ENCODE results near the gene PNMA8A.
A peak's percentile ranks its signal among the peaks of the same experiment; 100 is the strongest.

The PNMA8A gene

DNA sequence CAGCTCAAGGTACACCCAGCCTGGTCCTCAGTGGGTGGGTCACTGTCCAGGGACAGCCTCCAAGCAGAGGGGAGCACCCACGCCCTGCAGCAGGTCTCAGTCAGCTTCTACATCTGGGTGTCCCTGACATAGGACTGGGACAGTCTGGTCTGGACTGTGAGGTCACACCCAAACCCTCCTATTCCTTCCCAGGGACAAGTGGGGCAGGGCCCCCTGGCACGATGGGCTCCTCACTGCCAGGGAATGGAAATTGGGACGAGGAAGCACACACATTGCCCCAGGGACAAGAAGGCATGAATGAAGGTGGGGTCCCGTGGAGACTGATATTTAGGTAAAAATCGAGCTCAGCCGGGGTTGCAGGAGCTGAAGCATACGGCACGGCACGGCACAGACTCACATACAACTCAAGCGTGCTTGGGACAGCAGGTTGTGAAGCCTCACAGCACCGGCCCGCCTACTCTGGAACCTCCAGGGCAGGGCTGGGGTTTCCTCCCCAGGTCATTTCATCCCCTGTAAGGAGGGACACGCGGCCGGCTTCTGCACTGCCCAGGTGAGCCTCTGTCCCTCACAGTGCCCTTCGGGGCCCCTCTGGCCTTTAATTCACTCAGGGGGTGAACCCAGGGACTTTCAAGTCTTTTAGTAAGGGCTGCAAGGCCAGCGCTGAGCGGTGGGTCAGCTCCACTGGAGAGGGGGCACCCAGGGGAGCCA lies 20.8 kb upstream of the PNMA8A start:
- DNase-seq (ENCODE audit: low read depth in 2 of 2), result no peak

DNA sequence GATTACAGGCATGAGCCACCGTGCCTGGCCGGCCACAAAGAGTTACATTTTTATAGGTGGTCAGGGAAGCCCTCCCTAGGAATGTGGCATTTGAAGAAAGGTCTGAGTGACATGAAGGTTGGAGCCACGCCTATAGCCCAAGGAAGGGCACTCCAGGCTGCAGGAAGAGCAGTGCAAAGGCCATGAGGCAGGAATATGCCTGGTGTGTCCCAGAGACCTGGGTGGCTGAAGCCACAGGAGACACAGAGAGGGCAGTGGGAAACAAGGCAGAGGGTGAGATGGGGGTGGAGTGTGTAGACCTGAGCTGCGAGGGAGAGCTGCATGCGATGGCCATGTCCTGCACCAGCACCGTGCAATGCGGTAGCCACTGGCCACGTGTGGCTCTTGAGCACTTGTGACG lies 19.4 kb upstream of the PNMA8A start:
- no peak for DNase-seq (ENCODE audit: low read depth in 2 of 2)

DNA sequence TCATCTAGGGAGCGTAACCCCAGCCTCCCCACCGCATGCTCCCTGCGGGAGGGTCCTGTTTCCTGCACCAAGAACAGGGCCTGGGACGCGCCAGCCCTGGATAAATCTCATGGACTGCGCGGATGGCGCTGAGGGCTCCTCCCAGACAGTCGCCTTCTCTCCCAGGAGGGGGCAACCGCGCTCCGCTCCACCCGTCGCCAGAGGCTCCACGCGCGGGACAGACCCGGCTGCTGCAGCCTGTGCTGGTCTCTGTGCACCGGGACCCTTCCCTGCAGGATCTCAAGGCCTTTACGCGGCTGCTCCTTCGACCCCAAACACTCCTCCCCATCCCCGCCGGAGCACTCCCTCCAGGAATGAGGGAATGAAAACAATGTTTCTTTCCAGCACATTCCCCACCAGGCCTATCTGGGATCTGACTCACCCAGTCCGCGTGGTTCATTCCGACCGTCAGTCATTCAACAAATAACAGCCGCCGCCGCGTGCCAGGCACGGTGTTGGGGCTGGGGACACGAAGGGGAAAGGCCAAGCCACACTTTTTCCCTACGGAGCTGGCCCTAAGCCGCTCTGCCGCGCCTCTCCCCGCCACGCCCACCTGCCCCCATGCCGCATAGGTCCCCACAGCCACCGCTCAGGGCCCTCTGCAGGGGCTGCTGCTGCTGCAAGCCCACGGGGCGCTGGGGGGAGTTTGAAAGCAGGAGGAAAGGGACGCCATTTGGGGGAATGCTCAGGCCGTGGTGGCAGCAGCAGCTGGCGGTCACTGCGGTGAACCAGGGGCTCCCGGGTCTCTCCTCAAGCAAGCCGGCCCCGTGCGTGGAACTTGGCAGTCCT lies 18.3 kb upstream of the PNMA8A start:
- no peak for DNase-seq (ENCODE audit: low read depth in 2 of 2)

DNA sequence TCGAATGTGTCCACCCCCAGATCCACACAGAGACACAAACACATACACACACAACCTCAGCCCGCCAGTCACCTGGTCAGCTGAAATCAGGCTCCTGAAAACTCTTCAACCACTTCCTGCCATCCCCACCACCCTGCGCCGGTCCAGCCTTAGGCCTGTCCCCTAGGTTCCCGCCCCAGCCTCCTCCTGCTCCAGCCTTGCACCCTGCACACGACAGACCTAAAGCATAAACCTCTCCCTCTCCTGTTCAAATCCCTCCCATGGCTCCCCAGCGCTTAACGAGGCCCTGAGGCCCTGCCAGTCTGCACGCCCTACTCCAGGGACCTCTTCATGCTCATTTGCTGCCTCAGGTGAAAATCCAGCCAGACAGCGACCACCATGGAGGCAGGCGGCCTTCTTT lies 17.2 kb upstream of the PNMA8A start:
- DNase-seq (ENCODE audit: low read depth in 2 of 2), result no peak

DNA sequence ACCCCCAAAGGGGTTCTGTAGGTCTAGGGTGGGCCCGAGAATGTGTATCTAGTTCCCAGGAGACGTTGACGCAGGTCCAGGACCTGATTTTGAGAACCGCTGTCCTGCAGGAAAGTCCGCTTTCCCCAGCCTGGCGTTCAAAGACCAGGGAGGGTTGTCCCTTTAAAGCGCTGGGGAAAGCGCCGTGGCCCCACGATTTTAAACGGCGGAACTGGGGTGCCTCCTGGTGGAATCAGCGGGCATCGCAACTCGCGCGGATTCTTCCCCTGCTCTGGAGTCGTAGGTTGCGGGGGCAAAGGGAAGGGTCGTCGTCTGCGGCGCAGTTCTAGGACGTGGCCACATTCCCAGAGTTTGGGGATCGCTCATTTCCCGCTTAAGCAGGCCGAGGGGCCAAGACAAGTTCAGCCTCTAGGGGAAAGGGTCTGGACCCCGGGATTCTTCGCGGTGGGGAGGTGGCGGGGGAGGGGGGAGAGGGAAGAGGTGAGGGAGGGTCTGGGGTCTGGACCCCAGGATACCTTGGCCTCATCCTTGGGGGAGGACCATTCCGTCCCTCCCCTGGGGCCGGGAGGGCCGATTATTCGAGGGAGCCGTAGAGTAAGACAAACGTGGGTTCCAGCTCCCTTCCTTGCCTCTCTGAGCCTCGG lies 16.6 kb upstream of the PNMA8A start:
- peak; percentile 59 to 73 for DNase-seq (ENCODE audit: low read depth in 2 of 2)

DNA sequence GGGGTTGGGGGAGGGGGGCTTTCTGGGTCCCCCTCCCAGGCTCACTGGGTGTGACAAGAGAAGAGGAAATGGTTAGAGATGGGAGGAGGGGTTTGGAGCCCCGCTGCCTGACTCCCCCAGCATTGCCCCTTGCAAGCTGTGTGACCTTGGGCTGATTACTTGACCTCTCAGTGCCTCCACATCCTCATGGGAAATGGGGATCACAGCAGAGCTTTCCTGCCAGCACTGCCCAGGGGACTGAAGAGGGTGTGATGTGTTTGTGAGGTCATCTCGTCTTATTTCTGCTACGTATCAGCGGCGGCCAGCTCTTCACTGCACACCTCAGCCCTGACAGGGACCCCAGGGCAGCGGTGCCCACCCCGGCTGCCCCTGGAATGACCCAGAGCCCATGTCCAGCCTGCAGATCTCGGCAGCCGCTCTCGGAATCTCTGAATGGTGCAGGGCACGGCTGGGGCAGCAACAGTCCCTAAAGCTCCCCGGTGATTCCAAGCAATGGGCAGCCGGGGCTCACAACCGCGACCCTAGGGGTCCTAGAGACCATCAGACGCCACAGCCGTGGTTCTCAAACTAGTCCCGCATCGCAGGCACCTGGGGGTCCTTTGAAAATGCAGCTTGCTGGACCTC lies 15.9 kb upstream of the PNMA8A start:
- DNase-seq (ENCODE audit: low read depth in 2 of 2), result no peak

DNA sequence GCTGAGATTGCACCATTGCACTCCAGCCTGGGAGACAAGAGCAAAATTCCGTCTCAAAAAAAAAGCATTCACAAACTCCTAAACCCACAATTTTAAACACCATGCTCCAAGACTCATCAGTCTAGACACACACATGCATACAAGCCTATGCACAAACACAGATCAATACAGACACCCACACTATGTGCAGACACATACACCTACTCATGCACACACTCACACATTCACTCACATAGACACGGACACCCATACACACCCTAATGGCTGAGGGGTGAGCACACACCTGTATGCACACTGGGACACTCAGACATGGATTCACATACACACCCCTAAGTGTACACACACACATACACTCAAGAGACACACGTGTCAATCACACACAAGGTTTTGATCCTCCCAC lies 15.0 kb upstream of the PNMA8A start:
- DNase-seq (ENCODE audit: low read depth in 2 of 2), result no peak

DNA sequence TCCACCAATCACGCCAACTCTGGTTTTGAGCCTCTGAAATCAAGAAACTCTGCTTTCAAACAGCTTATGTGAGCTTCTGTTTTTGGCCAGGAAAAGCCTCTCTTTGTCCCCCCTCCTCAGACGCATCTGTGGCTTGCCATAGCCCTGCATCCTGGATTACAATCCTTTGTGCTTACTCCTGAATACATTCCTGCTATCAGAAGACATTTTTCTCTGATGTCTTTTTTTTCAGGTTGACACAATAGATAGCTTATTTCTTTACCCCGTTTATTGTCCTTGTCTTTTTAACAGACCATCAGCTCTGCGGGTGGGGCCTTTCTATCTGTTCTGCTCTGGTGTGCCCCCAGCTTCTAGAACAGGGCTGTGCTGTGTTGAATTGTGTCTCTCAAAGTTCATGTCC lies 13.3 kb upstream of the PNMA8A start:
- DNase-seq (ENCODE audit: low read depth in 2 of 2), result no peak

DNA sequence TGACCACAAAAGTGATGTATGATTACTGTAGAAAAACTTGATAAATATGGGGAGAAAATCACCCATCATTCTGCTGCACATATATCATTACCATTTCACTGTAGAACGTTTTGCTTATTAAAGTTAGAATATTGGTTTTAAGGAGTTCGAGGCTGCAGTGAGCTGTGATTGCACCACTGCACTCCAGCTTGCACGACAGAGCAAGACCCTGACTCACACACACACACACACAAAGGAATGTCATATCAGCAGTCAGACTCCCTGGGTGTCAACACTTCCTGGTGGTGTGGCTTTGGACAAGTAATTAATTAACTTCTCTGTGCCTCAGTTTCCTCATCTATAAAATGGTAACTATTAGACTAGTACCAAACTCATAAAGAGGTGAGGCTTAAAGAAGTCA lies 11.3 kb upstream of the PNMA8A start:
- DNase-seq (ENCODE audit: low read depth in 2 of 2), result no peak

DNA sequence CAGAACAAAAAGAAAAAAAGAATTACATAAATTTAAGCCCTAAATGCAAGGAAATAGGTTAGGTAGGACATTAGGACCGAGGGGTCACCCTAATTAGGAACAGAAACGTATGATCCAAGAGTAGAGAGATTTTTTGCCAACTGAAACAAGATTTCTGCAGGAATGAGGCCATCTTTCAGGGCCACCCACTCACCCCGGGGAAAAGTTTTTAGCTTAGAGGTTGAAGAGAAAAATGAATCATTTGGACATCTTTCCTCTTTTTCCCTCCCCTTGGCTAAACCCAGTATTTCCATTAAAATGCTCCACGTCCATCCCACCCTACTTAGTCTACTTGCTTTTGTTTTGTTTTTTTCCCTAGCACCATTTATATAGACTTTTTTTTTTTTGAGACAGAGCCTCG lies 10.6 kb upstream of the PNMA8A start:
- no peak for DNase-seq (ENCODE audit: low read depth in 2 of 2)

DNA sequence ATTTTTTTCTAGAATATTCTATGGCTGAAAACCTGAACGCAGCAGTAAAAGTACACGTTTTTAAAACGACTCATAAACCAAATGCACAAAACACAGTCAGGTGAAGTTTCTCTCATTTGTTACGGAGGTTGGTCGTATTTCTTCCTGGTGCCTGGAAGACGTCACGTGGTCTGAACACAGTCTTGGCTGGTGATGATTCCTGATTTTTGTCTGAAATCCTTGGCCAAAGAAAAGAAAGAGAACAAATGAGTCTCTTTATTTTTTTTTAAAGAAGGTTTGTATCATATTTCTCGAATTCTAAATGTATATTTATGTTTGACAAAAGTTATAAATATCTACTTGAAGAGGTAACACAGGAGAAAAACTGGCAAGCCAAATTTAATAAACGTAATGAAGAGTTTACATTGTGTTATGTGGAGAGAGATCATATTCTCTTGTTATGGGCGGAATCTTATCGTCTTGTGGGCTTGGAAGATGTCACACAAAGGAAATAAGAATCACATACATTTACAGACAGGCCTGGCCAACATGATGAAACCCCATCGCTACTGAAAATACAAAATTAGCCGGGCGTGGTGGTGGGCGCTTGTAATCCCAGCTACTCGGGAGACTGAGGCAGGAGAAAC lies 10.0 kb upstream of the PNMA8A start:
- no peak for DNase-seq (ENCODE audit: low read depth in 2 of 2)

DNA sequence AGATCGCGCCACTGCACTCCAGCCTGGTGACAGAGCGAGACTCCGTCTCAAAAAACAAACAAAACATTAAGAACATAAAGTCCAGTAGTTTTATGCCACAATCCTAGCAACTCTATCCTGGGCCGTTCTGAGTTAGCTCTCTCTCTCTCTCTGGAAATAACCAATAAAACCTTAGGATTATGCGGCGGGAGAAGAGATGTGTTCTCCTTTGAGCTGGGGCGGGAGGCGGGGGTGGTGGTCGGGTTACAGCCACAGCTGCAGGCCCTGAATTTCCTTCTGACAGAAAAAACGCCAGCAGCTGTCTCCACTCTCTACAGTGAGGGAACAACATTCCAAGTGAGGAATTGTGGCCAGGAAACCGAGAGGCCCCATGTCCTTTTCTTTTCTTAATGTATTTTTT lies 9.1 kb upstream of the PNMA8A start:
- DNase-seq (ENCODE audit: low read depth in 2 of 2), result no peak

DNA sequence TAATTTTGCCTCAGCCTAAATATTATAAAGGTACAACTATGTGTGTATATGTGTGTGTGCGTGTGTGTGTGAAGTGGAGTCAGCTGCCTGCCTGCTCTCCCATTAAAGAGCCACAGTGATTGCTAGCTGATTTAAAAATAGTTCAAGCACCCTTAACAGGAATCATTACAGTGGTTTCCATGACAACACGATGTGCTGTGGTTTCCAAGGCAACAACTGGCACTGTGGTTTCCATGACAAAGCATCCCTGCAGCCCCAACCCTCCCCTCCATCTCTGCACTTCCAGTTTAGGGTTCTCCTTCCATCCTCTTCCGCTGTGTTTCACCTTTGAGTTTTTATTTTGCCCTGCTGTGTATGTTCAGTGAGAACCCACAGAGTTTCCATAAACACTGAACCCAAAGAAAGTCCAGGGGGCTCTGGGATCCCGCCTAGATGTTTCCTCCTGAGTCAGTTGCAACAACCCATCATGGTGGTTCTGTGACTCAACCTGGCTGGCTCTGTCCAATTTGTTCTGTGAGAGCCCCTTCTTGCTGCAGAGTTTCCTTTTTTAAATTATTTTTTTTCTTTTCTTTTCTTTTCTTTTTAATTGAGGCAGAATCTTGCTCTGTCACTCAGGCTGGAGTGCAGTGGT lies 7.1 kb upstream of the PNMA8A start:
- no peak for DNase-seq (ENCODE audit: low read depth in 2 of 2)

DNA sequence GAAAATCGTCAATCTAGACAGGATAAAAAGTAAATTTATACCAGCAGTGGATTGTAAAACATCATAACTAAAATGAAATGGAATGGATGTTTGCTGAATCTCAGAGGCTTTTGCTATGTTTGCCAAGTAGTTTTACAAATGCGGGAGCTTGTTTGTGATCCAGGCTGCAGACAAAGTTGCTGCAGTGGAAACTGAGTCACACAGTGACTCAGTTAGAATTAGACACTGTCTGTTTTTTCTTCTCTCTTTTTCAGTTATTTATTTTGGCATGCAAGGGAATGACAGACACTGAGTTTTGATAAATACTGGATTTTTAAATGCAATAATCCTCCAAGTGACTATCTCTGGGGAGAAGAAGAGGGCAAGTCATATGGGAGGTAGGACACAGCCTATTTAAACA lies 4.6 kb upstream of the PNMA8A start:
- no peak for DNase-seq (ENCODE audit: low read depth in 2 of 2)

DNA sequence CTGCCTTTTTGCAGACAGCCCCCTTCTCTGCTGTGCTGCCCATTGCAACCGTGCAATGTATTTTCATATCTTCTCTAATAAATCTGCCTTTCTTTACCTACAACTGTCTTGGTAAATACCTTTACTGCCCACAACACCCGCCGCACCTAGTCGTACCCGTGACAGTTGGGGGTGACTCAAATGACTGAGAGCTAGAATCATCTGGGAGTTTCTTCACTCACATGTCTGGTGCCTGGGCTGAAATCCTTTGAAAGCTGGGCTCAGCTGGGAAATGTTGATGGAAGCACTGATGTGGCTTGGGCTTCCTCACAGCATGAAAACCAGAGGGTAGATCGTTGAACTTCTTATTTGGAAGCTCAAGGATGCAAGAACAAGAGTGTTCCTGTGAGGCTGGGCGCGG lies 2.8 kb upstream of the PNMA8A start:
- DNase-seq (ENCODE audit: low read depth in 2 of 2), result no peak

DNA sequence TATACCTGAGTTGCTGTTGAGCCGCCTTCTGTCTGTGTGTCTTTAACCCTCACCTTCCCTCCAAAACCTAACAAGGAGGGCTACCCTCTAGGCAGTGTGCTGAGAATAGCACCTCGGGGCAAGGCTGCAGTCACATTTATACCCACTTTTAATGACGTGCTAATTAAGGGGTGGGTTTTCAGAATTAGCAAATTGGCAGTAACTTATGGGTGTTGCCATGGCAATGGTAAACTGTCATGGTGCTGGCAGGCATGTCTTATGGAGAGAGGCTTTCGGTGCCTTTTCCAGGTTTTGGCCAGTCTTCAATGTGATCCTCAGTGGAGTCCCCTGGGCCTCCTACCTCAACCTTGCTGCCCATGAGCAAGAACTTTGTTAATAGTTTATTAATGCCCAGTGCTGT lies 1.2 kb upstream of the PNMA8A start:
- no peak for DNase-seq (ENCODE audit: low read depth in 2 of 2)

DNA sequence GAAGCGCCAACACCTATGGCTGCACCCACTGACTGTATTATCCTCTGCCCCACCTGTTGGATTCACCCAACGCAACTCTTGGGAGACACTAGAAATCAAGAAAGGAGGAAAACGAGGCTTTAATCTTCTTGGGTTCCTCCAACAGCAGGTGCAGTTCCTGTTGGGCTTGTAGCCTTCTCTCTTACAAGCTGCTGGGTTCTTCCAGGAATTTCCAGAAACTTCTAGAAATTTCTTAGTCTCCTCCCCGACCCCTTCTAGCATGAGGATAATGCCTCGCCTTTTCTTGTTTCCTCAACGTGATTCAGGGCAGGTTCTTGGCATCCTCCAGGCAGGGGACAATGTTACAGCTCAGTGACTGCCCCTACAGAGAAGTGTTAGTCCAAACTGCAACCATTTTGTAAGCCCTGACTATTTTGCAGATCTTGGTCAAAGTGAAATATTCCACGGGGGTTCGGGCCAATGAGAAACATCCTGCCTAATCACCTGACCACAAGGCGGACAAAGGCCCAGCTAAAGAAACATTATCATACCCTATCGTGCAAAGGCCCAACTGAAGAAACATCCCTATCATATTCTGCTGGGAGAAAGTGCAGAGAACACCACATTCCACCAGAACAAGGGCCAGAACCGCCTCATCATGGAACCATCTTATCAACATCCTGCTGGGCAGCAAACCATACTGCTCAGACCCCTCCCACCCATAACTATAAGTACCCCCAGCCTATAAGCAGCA lies 614 bp upstream of the PNMA8A start:
- no peak for DNase-seq (ENCODE audit: low read depth in 2 of 2)

DNA sequence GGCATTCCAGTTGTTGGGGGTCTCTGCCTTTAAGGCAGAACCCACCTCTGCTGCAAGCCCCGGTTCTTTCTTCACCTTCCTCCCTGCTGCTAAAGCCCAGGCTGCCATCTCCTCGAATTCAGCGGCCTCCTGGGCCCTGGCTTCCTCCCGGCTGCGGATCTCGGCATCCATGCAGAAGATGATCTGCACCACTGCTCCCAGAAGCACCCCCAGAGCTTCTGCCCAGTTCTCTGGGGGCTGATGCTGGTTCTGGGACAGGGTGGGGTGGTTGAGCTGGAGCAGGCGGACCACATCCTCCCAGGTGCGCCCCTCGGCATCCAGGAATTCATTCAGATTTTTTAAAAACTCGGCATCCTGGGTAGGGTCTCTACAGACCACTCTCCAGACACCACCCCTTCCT lies 987 bp downstream of the PNMA8A start:
- no peak for DNase-seq (ENCODE audit: low read depth in 2 of 2)

DNA sequence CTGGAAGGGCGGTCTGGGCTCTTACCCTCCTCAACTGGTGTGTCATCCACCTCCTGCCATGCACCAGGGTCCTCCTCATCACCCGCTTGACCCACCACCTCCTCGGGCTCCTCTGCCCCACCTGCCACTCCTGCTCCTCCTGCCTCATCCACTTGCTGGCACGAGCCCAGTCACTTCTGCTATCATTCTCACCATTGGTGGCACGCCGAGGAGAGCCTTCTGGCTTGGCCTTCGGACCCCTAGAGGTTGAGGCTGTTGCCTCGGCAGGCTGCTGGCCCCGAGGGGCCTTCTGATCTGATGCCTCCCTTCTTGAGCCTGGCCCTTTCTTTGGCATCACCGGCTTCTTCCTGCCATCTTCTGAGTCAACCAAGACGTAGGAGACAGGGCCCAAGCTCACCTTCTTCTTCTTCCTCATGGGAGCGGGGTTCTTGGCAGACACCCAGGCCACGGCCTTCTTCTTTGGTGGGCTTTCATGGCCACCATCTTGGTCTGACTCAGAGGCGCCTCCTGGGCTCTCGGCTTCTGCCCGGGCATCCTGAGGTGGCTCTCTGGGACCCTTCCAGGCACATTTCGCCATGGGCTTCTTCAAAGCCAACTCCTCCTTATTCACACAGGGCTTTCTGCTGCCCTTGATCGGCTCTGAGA lies 1.7 kb downstream of the PNMA8A start:
- no peak for DNase-seq (ENCODE audit: low read depth in 2 of 2)

DNA sequence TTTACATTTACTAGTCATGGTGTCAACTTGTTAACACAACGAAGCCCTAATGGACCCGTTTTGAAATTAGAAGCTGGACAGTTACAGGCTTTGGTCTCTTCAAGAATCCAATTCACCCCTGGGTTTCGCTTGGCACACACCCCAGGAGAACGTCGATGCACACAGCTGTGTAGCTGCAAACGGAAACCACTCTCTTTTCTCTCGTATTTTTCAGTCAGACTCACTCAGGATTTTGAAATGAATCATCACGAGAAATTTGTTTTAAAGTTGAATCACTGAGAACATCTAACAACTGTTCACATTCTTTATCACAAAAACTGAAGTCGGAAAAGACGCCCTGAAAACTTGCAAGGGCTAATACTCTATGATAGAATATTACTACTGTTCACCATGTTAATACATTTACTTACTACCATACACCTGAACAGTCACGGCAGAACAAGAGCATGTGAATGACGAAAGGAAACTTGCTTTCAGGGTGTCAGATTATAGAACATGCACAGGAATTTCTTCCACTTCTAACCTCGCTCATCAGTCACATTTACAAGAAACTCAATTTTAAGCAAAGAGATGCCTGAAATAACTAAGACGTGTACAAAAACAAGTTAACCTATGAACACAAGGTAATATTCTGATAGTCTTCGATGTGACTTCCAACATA lies 4.7 kb downstream of the PNMA8A start:
- no peak for DNase-seq (ENCODE audit: low read depth in 2 of 2)

Data from stimulated activated CD4-positive, alpha-beta T cell treated with anti-CD3 and anti-CD28 coated beads, Interleukin-12 subunit alpha, Interleukin-12 subunit beta, amount 100 ng/mL, for 24 hours (primary cell).